MM.1S (cell line): ENCODE results near the gene MUSK.

Experiments
- DNase-seq: peaks from one replicate; pipeline ENCODE4 v3.0.0-alpha.2; 2015
- H2AFZ ChIP-seq: fragments of 300-600 bp; sonication (generic); 2 replicates; pipeline ENCODE4 v1.6.0; 2016; ENCODE audit warnings: antibody characterized with exemption, low read length
- H3F3A ChIP-seq: fragments of 300-600 bp; sonication (generic); 2 replicates; pipeline ENCODE4 v1.6.1; 2016; ENCODE audit warnings: mild to moderate bottlenecking, antibody characterized with exemption, low read length, moderate library complexity, mixed read lengths; ENCODE audit not compliant: insufficient read depth
- H3K27ac ChIP-seq: fragments of 300-600 bp; sonication (generic); 2 replicates; pipeline ENCODE4 v1.5.1; 2016; ENCODE audit warnings: mild to moderate bottlenecking, low read length
- H3K27me3 ChIP-seq: fragments of 300-600 bp; sonication (generic); replicated peaks from 2 replicates; pipeline ENCODE4 v1.6.0; 2016; ENCODE audit warnings: low read length; ENCODE audit not compliant: insufficient read depth
- H3K36me3 ChIP-seq: fragments of 300-600 bp; sonication (generic); replicated peaks from 2 replicates; pipeline ENCODE4 v1.6.1; 2016; ENCODE audit warnings: mild to moderate bottlenecking, low read length, mixed read lengths; ENCODE audit not compliant: insufficient read depth
- H3K4me1 ChIP-seq: fragments of 300-600 bp; sonication (generic); 2 replicates; pipeline ENCODE4 v1.6.1; 2016; ENCODE audit warnings: low read length, mixed read lengths
- H3K4me2 ChIP-seq: fragments of 300-600 bp; sonication (generic); 2 replicates; pipeline ENCODE4 v1.6.0; 2016; ENCODE audit warnings: low read depth, low read length
- H3K4me3 ChIP-seq: fragments of 300-600 bp; sonication (generic); 2 replicates; pipeline ENCODE4 v1.5.1; 2016; ENCODE audit warnings: low read length, mixed read lengths
- H3K79me2 ChIP-seq: fragments of 300-600 bp; sonication (generic); 2 replicates; pipeline ENCODE4 v1.6.1; 2016; ENCODE audit warnings: mixed run types, low read length, mixed read lengths
- H3K9ac ChIP-seq: fragments of 300-600 bp; sonication (generic); 2 replicates; pipeline ENCODE4 v1.6.1; 2016; ENCODE audit warnings: low read length, mixed read lengths
- H3K9me2 ChIP-seq: fragments of 300-600 bp; sonication (generic); replicated peaks from 2 replicates; pipeline ENCODE4 v1.6.1; 2016; ENCODE audit warnings: mild to moderate bottlenecking, low read length, mixed read lengths; ENCODE audit not compliant: insufficient read depth
- H3K9me3 ChIP-seq: fragments of 300-600 bp; sonication (generic); replicated peaks from 2 replicates; pipeline ENCODE4 v1.6.1; 2016; ENCODE audit warnings: mild to moderate bottlenecking, low read length, mixed read lengths; ENCODE audit not compliant: insufficient read depth
- H4K20me1 ChIP-seq: fragments of 300-600 bp; sonication (generic); 2 replicates; pipeline ENCODE4 v1.6.1; 2016; ENCODE audit warnings: mild to moderate bottlenecking, low read length, moderate library complexity, mixed read lengths; ENCODE audit not compliant: insufficient read depth
- CTCF ChIP-seq: fragments of 300-600 bp; sonication (generic); IDR thresholded peaks from 2 replicates; pipeline ENCODE4 v1.5.1; 2016; ENCODE audit warnings: antibody characterized with exemption, low read length, mixed read lengths
- EZH2 ChIP-seq: fragments of 300-600 bp; sonication (generic); optimal IDR thresholded peaks from 2 replicates; pipeline ENCODE3; 2017; ENCODE audit warnings: low read depth, mild to moderate bottlenecking, antibody characterized with exemption, low read length, mixed read lengths
- EZH2phosphoT487 ChIP-seq: fragments of 300-600 bp; sonication (generic); IDR thresholded peaks from 2 replicates; pipeline ENCODE4 v1.6.1; 2018; ENCODE audit warnings: antibody characterized with exemption, low read length

MUSK gene

GRCh38 chr9:110731437-110732028 lies 62.9 kb downstream of the MUSK start:
- H3K36me3 ChIP-seq = no peaks in the 10 kb centered on the region
- H3K79me2 ChIP-seq = no peaks in the 10 kb centered on the region
- no peaks in the 10 kb centered on the region for H3F3A ChIP-seq
- H3K4me1 ChIP-seq = no peaks in the 10 kb centered on the region
- H3K4me2 ChIP-seq = no peak overlapping the region
- no peak overlapping the region for H2AFZ ChIP-seq
- no peak for DNase-seq
- H3K4me3 ChIP-seq = no peak overlapping the region
- H4K20me1 ChIP-seq = no peaks in the 10 kb centered on the region
- TF ChIP-seq EZH2 (no peak), CTCF (no peak), EZH2phosphoT487 (no peak)
- H3K27ac ChIP-seq = no peak overlapping the region
- H3K9ac ChIP-seq = no peak overlapping the region
- H3K27me3 ChIP-seq = no peaks in the 10 kb centered on the region
- no peaks in the 10 kb centered on the region for H3K9me2 ChIP-seq
- no peaks in the 10 kb centered on the region for H3K9me3 ChIP-seq

GRCh38 chr9:110738982-110739381 lies 70.4 kb downstream of the MUSK start:
- TF ChIP-seq EZH2phosphoT487 = no peak
- TF ChIP-seq CTCF = no peak
- TF ChIP-seq EZH2 = no peak
- Histone ChIP-seq H3K4me3 (no peak overlapping the region), H3K27me3 (no peaks in the 10 kb centered on the region), H4K20me1 (no peaks in the 10 kb centered on the region), H3K9me2 (no peaks in the 10 kb centered on the region), H3K9me3 (no peaks in the 10 kb centered on the region), H3K27ac (no peak overlapping the region), H3K36me3 (no peaks in the 10 kb centered on the region), H3K4me1 (no peaks in the 10 kb centered on the region), H3K9ac (no peak overlapping the region), H3K79me2 (no peaks in the 10 kb centered on the region), H2AFZ (no peak overlapping the region), H3F3A (no peaks in the 10 kb centered on the region), H3K4me2 (no peak overlapping the region)
- no peak for DNase-seq

- no peaks in the 10 kb centered on the region for H3K36me3 ChIP-seq
- no peak overlapping the region for H3K27ac ChIP-seq
- H3F3A ChIP-seq = no peaks in the 10 kb centered on the region
- no peak for TF ChIP-seq CTCF
- no peak for TF ChIP-seq EZH2
- TF ChIP-seq EZH2phosphoT487 = no peak
- no peaks in the 10 kb centered on the region for H3K27me3 ChIP-seq
- H3K9me3 ChIP-seq = no peaks in the 10 kb centered on the region
- H3K79me2 ChIP-seq = no peaks in the 10 kb centered on the region
- H2AFZ ChIP-seq = no peak overlapping the region
- H4K20me1 ChIP-seq = no peaks in the 10 kb centered on the region
- no peaks in the 10 kb centered on the region for H3K9me2 ChIP-seq
- H3K9ac ChIP-seq = no peak overlapping the region
- H3K4me1 ChIP-seq = no peaks in the 10 kb centered on the region
- H3K4me3 ChIP-seq = no peak overlapping the region
- DNase-seq = no peak
- H3K4me2 ChIP-seq = no peak overlapping the region
Measured at GRCh38 chr9:110742741-110743371, 74.3 kb downstream of the MUSK start.
